DMS79 treated with DMSO at 0.1 percent for 48 hours (cell line): ENCODE results near the gene TGFBR2.
"Not testable (repeated sequence)": the region's sequence is repeated elsewhere in the genome, so short reads cannot be mapped to it uniquely, and the experiment has no call there.

Experiments used
- DNase-seq: peaks from one replicate; lab custom pipeline; 2025; lab: John Stamatoyannopoulos, UW

Gene TGFBR2

GRCh38 chr3:30657914-30658313, 51.5 kb downstream of the TGFBR2 start:
- DNase-seq: no peak

- DNase-seq: no peak
Measured at GRCh38 chr3:30658328-30659052, 52.1 kb downstream of the TGFBR2 start.

GRCh38 chr3:30659270-30660130, 53.1 kb downstream of the TGFBR2 start:
- DNase-seq: no peak

GRCh38 chr3:30660136-30660535, 53.7 kb downstream of the TGFBR2 start:
- DNase-seq: no peak

- no peak for DNase-seq
Measured at GRCh38 chr3:30660656-30661055, 54.3 kb downstream of the TGFBR2 start.

GRCh38 chr3:30661098-30661873, 54.9 kb downstream of the TGFBR2 start:
- no peak for DNase-seq

- no peak for DNase-seq
Measured at GRCh38 chr3:30662836-30663235, 56.4 kb downstream of the TGFBR2 start.

GRCh38 chr3:30663533-30664241, 57.3 kb downstream of the TGFBR2 start:
- DNase-seq: no peak

- no peak for DNase-seq
Measured at GRCh38 chr3:30664459-30664858, 58.1 kb downstream of the TGFBR2 start.

- DNase-seq: no peak
Measured at GRCh38 chr3:30664884-30665283, 58.5 kb downstream of the TGFBR2 start.

GRCh38 chr3:30665539-30665938, 59.1 kb downstream of the TGFBR2 start:
- DNase-seq: no peak

GRCh38 chr3:30666572-30667279, 60.3 kb downstream of the TGFBR2 start:
- no peak for DNase-seq

GRCh38 chr3:30667280-30667651, 60.9 kb downstream of the TGFBR2 start:
- no peak for DNase-seq

GRCh38 chr3:30668051-30668609, 61.7 kb downstream of the TGFBR2 start:
- DNase-seq: no peak

- DNase-seq: not testable (repeated sequence)
Measured at GRCh38 chr3:30669360-30669934, 63.0 kb downstream of the TGFBR2 start.

GRCh38 chr3:30670292-30670691, 63.9 kb downstream of the TGFBR2 start:
- DNase-seq: no peak

- DNase-seq: no peak
Measured at GRCh38 chr3:30671527-30672286, 65.3 kb downstream of the TGFBR2 start.

- DNase-seq: no peak
Measured at GRCh38 chr3:30672287-30672735, 65.9 kb downstream of the TGFBR2 start.

GRCh38 chr3:30672959-30673358, 66.6 kb downstream of the TGFBR2 start:
- no peak for DNase-seq
